Mucosa of stomach (tissue), 1 donor: ENCODE measurements around the gene HBEGF.
A peak's percentile ranks its signal among the peaks of the same experiment; 100 is the strongest.

Experiments used
- H3K27me3 ChIP-seq: one replicate; pipeline ENCODE4 v1.7.0; 2013; ENCODE audit warnings: mild to moderate bottlenecking, low read length; ENCODE audit not compliant: control insufficient read depth, insufficient read depth
- H3K36me3 ChIP-seq: one replicate; pipeline ENCODE4 v1.7.0; 2013; ENCODE audit warnings: low read length; ENCODE audit not compliant: control insufficient read depth, insufficient read depth
- H3K4me1 ChIP-seq: one replicate; pipeline ENCODE4 v1.7.0; 2013; ENCODE audit warnings: mild to moderate bottlenecking, low read length; ENCODE audit not compliant: control insufficient read depth, insufficient read depth
- H3K4me3 ChIP-seq: one replicate; pipeline ENCODE4 v1.7.0; 2013; ENCODE audit warnings: low read length
- H3K9ac ChIP-seq: one replicate; pipeline ENCODE4 v1.7.0; 2013; ENCODE audit warnings: mild to moderate bottlenecking, low read length, moderate library complexity
- H3K9me3 ChIP-seq: one replicate; pipeline ENCODE4 v1.7.0; 2013; ENCODE audit warnings: mild to moderate bottlenecking, low read length, moderate library complexity; ENCODE audit not compliant: control insufficient read depth
- donor health status: Pancreatic carcinoma.

Gene HBEGF

GRCh38 chr5:140346348-140347221, at the start of gene HBEGF:
Gene HBEGF, minus strand, starts transcription at chr5:140346603. Its CDS starts 275 bp downstream, at chr5:140346328.
- peaks cover 11% of the 10 kb centered on the region for H3K36me3 ChIP-seq
- H3K9ac ChIP-seq = peak within 1 kb of the TSS; percentile 62
- no peaks in the 10 kb centered on the region for H3K27me3 ChIP-seq
- no peaks in the 10 kb centered on the region for H3K9me3 ChIP-seq
- H3K4me1 ChIP-seq = peaks cover 71% of the 10 kb centered on the region
- H3K4me3 ChIP-seq = peak within 1 kb of the TSS; percentile 65

DNA sequence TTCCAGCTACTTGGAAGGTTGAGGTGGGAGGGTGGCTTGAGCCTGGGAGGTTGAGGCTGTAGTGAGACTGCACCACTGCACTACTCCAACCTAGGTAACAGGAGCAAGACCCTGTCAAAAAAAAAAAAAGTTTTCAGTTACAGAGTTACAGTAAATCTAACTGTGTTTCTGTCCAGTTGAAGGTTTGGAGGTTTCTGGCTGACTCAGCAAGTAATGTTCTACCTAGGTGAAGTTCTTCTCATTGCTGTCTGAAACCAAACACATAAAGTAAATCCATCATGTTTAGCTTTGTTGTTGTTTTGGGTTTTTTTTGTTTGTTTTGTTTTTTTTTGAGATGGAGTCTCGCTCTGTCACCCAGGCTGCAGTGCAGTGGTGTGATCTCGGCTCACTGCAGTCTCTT, 47.3 kb upstream of the HBEGF start:
- H3K4me1 ChIP-seq = no peaks in the 10 kb centered on the region
- H3K9me3 ChIP-seq = no peaks in the 10 kb centered on the region
- H3K27me3 ChIP-seq = no peaks in the 10 kb centered on the region
- H3K4me3 ChIP-seq = no peak overlapping the region
- H3K9ac ChIP-seq = no peak overlapping the region
- H3K36me3 ChIP-seq = no peaks in the 10 kb centered on the region

DNA sequence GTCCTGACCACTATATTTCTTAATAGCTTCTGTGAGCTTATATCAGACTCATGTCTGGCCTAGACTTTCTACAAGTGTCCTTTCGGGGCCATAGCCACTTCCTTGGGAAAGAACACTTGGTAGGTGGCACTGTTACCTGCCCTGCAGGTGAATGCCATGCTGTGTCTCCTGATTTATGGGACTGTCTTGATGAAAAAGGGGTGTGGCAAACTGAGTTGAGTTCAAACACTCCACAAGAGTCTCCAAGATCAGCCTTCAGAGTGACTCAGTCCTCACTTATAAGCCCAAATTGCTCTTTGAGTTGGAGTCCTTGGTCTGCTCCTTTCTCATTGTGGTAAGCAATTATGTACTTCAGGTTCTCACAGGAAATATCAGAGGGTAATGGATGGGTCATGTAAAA, 45.3 kb upstream of the HBEGF start:
- Histone ChIP-seq H3K27me3 (no peaks in the 10 kb centered on the region), H3K9ac (no peak overlapping the region), H3K4me3 (no peak overlapping the region), H3K4me1 (no peaks in the 10 kb centered on the region), H3K36me3 (no peaks in the 10 kb centered on the region), H3K9me3 (no peaks in the 10 kb centered on the region)

DNA sequence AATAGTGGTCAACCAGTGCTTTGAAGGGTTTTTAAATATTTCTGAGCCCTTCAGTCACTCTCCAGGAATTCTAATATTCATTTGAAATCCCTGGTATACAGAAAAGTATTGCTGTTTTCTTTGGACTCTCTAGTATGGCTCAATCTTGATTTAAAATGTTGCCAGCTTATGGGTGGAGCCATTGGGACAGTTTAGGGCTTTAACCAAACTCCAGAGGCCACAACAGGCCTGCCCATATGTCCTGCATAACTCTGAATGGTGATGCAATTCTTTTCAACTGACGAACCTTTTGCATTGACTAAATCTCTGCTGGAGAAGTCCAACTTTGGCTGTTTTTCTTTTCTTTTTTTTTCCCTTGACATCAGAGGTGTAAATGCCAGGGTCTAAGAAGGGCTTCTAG, 44.9 kb upstream of the HBEGF start:
- Histone ChIP-seq H3K9ac (no peak overlapping the region), H3K4me3 (no peak overlapping the region), H3K36me3 (no peaks in the 10 kb centered on the region), H3K9me3 (no peaks in the 10 kb centered on the region), H3K4me1 (no peaks in the 10 kb centered on the region), H3K27me3 (no peaks in the 10 kb centered on the region)

DNA sequence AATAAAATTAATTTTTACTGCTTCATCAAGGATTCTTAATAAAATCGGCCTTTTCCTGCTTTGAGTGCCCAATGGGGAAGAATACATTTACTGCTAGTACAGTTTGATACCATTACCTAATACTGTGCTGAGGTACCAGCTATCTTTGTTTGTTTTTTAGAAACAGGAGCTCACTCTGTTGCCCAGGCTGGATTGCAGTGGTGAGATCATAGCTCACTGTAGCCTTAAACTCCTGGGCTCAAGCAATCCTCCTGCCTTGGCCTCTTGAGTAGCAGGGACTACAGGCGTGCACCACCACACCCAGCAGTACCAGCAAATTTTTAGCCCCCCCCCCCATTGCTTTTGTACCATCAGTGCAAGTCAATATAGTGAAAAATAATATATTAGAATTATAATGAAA, 41.6 kb upstream of the HBEGF start:
- H3K9me3 ChIP-seq = no peaks in the 10 kb centered on the region
- H3K9ac ChIP-seq = no peak overlapping the region
- peaks cover 6% of the 10 kb centered on the region for H3K4me1 ChIP-seq
- no peak overlapping the region for H3K4me3 ChIP-seq
- no peaks in the 10 kb centered on the region for H3K36me3 ChIP-seq
- H3K27me3 ChIP-seq = no peaks in the 10 kb centered on the region

- Histone ChIP-seq H3K27me3 (no peaks in the 10 kb centered on the region), H3K4me3 (no peak overlapping the region), H3K36me3 (no peaks in the 10 kb centered on the region)
These were observed 36.9 kb upstream of the HBEGF start for GRCh38 chr5:140383300-140383699.

DNA sequence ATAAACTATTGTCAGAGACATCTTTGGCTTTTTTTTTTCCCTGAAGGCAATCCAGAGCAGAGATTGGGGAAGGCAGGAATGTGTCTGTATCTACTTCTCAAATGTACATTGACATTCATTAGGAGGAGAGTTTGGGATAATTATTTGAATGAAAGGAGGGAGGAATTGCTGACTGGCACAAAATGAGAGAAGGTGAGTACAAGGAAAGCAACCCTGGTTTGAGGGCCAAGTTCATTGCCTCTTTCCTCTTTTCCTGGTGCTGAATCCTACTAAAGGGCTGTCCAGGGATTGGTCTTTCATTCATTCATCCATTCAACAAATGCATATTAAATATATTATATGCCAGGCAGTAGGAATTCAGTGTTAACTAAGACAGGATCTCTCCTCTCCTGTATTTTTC, 36.5 kb upstream of the HBEGF start:
- H3K36me3 ChIP-seq = no peaks in the 10 kb centered on the region
- H3K4me1 ChIP-seq = peaks cover 12% of the 10 kb centered on the region
- no peaks in the 10 kb centered on the region for H3K9me3 ChIP-seq
- no peak overlapping the region for H3K4me3 ChIP-seq
- H3K9ac ChIP-seq = no peak overlapping the region
- no peaks in the 10 kb centered on the region for H3K27me3 ChIP-seq

More at GRCh38 chr5:140383300-140383699, 36.9 kb upstream of the HBEGF start:
- H3K4me1 ChIP-seq = peaks cover 12% of the 10 kb centered on the region
- H3K9ac ChIP-seq = no peak overlapping the region
- H3K9me3 ChIP-seq = no peaks in the 10 kb centered on the region

DNA sequence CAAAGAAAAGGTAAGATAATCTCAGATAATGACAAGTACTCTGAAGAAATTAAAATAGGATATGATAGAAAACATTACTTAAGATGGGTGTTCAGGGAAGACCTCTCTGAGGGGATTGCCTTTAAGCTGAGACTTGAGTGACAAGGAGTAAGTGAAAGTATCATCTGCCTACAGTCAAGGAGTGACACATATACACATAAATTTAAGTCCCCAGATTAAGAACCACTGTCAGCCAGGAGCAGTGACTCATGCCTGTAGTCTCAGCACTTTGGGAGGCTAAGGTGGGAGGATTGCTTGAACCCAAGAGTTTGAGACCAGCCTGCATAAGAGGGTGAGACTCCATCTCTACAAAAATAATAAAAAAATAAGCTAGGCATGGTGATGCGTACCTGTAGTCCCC, 35.6 kb upstream of the HBEGF start:
- H3K9ac ChIP-seq = no peak overlapping the region
- H3K36me3 ChIP-seq = no peaks in the 10 kb centered on the region
- H3K9me3 ChIP-seq = no peaks in the 10 kb centered on the region
- no peak overlapping the region for H3K4me3 ChIP-seq
- no peaks in the 10 kb centered on the region for H3K27me3 ChIP-seq
- peaks cover 12% of the 10 kb centered on the region for H3K4me1 ChIP-seq

DNA sequence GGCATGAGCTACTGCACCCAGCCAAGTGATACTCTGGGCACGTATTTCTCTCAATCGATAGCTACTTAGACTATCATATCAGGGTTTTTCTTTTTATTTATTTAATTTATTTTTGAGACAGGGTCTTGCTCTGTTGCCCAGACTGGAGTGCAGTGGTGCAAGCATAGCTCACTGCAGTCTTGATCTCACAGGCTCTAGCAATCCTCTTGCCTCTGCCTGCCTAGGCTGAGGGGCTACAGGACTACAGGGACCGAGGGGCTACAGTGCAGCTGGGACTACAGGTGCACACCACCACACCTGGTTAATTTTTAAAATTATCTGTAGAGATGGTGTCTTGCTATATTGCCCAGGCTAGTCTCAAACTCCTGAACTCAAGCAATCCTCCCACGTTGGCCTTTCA, 34.9 kb upstream of the HBEGF start:
- Histone ChIP-seq H3K4me3 (no peak overlapping the region), H3K9me3 (no peaks in the 10 kb centered on the region), H3K27me3 (no peaks in the 10 kb centered on the region), H3K4me1 (peaks cover 12% of the 10 kb centered on the region), H3K9ac (no peak overlapping the region), H3K36me3 (no peaks in the 10 kb centered on the region)

DNA sequence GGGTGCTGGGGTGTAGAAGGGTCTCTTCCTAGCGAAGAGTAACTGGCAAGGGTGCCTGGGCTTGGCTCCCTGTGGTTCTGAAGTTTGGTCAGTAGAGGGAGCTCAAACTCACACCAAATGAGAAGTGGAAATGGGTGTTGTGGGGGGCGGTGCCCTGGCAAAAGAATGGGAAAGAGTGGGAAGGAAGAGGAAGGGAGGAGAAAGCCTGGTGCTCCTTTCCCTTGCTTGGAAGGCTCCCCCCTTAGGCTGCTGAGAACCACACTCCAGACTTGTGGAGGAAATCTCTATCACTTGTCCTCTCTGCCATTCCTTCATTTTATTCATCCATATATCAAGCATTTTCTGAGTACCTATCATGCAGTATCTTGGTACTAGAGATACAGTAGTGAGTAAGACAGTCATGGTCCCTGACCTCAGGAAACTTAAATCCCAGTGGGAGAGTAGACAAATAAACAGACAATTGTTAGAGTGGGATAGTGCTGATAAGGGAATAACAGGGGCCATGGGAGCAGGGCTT, 26.6 kb upstream of the HBEGF start:
- H3K9ac ChIP-seq = peak overlapping the region; percentile 5
- H3K36me3 ChIP-seq = no peaks in the 10 kb centered on the region

DNA sequence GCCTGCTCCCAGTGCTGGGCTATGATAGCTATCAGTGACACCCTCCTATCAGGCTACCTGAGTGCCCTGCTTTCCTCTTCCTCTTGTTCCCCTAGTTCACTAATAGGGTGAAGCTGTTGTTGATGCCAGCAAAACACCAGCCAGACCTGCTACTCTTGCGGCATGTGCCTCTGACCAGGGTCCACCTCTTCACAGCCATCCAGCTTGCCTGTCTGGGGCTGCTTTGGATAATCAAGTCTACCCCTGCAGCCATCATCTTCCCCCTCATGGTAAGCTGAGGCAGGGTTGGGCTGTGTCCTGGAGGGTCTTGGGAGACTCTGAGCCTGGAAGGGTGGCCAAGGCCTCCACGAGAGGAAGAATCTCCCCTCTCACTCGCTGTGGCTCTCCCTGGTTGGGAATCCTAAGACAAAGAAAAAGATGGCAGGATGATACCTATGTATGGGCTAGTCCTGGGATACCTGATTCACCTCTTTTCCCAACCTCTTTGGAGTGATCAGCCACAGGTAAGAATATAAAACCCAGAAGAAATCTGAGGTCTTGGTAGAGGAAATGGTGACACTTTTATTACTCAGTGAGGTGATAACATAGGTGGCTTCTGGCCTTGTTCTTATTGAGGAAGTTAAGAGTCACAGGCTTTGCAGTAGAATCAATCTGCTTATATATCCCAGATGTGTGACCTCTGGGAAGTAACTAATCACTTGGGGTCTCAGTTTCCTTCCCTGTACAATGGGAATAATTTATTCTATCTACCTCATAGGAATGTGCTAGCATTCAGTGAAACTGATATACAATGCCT, 25.2 kb upstream of the HBEGF start:
- H3K9ac ChIP-seq = no peak overlapping the region
- H3K4me1 ChIP-seq = no peaks in the 10 kb centered on the region
- no peak overlapping the region for H3K4me3 ChIP-seq
- no peaks in the 10 kb centered on the region for H3K9me3 ChIP-seq
- no peaks in the 10 kb centered on the region for H3K27me3 ChIP-seq
- no peaks in the 10 kb centered on the region for H3K36me3 ChIP-seq

More for the DNA sequence above, 26.6 kb upstream of the HBEGF start:
- H3K27me3 ChIP-seq = no peaks in the 10 kb centered on the region
- no peaks in the 10 kb centered on the region for H3K4me1 ChIP-seq
- no peaks in the 10 kb centered on the region for H3K9me3 ChIP-seq
- no peak overlapping the region for H3K4me3 ChIP-seq
